Nephron (organoid): Measurements from ENCODE around the gene TYRP1.

Source experiments
- H3K27ac Mint-ChIP-seq, 3 experiments: 2 replicates each; pipeline ENCODE4 v1.8.0; 2020; ENCODE audit warnings: mixed read lengths in 3 of 3, mild to moderate bottlenecking in 2 of 3, moderate library complexity in 1 of 3
- H3K27me3 Mint-ChIP-seq: 2 replicates; pipeline ENCODE4 v1.8.0; 2021; ENCODE audit warnings: low read depth, mild to moderate bottlenecking, moderate library complexity, mixed read lengths
- H3K36me3 Mint-ChIP-seq: 2 replicates; pipeline ENCODE4 v1.8.0; 2020; ENCODE audit warnings: low read depth, mixed read lengths
- H3K4me1 Mint-ChIP-seq: 2 replicates; pipeline ENCODE4 v1.8.0; 2020; ENCODE audit warnings: mixed read lengths
- H3K4me3 Mint-ChIP-seq, 3 experiments: 2 replicates each; pipeline ENCODE4 v1.8.0; 2020; ENCODE audit warnings: mild to moderate bottlenecking in 3 of 3, mixed read lengths in 3 of 3, moderate library complexity in 2 of 3
- H3K9me3 Mint-ChIP-seq: 2 replicates; pipeline ENCODE4 v1.8.0; 2020; ENCODE audit warnings: mixed read lengths
- CTCF ChIP-seq, 3 experiments: fragments of 200-600 bp; sonication (generic); IDR thresholded peaks; one replicate each; pipeline ENCODE4 v1.5.0; 2021; ENCODE audit warnings: antibody characterized with exemption in 3 of 3; ENCODE audit not compliant: unreplicated experiment in 3 of 3

The TYRP1 gene

GRCh38 chr9:12739014-12739652, 45.9 kb downstream of the TYRP1 start:
- no peaks in the 10 kb centered on the region for H3K27me3 Mint-ChIP-seq
- no peak overlapping the region for H3K4me3 Mint-ChIP-seq
- H3K36me3 Mint-ChIP-seq: no peaks in the 10 kb centered on the region
- peaks cover 6% of the 10 kb centered on the region for H3K4me1 Mint-ChIP-seq
- H3K27ac Mint-ChIP-seq: peak overlapping the region in 1 of 3 experiments; percentile 67
- H3K9me3 Mint-ChIP-seq: peaks cover 22% of the 10 kb centered on the region
- TF ChIP-seq CTCF (IDR thresholded peaks at IDR 0.05; ENCODE audit: unreplicated experiment in 3 of 3): no peak

GRCh38 chr9:12740845-12741244, 47.7 kb downstream of the TYRP1 start:
- Mint-ChIP-seq H3K27me3 (no peaks in the 10 kb centered on the region), H3K4me1 (peaks cover 6% of the 10 kb centered on the region), H3K4me3 (no peak overlapping the region), H3K9me3 (peaks cover 24% of the 10 kb centered on the region), H3K36me3 (no peaks in the 10 kb centered on the region), H3K27ac (no peak overlapping the region)
- TF ChIP-seq CTCF (IDR thresholded peaks at IDR 0.05; ENCODE audit: unreplicated experiment in 3 of 3): no peak

- H3K27ac Mint-ChIP-seq: no peak overlapping the region
- no peak for TF ChIP-seq CTCF (IDR thresholded peaks at IDR 0.05; ENCODE audit: unreplicated experiment in 3 of 3)
- H3K27me3 Mint-ChIP-seq: no peaks in the 10 kb centered on the region
- H3K9me3 Mint-ChIP-seq: peaks cover 23% of the 10 kb centered on the region
- H3K36me3 Mint-ChIP-seq: no peaks in the 10 kb centered on the region
- H3K4me3 Mint-ChIP-seq: no peak overlapping the region
- no peaks in the 10 kb centered on the region for H3K4me1 Mint-ChIP-seq
These were observed 54.8 kb downstream of the TYRP1 start for GRCh38 chr9:12748016-12748415.

- Mint-ChIP-seq H3K4me3 (no peak overlapping the region), H3K4me1 (no peaks in the 10 kb centered on the region), H3K27ac (no peak overlapping the region), H3K27me3 (no peaks in the 10 kb centered on the region), H3K9me3 (peaks cover 23% of the 10 kb centered on the region), H3K36me3 (no peaks in the 10 kb centered on the region)
- TF ChIP-seq CTCF (IDR thresholded peaks at IDR 0.05; ENCODE audit: unreplicated experiment in 3 of 3): no peak
These were observed 55.8 kb downstream of the TYRP1 start for GRCh38 chr9:12748954-12749353.

- TF ChIP-seq CTCF (IDR thresholded peaks at IDR 0.05; ENCODE audit: unreplicated experiment in 3 of 3): no peak
- no peaks in the 10 kb centered on the region for H3K27me3 Mint-ChIP-seq
- H3K4me1 Mint-ChIP-seq: no peaks in the 10 kb centered on the region
- H3K27ac Mint-ChIP-seq: no peak overlapping the region
- no peaks in the 10 kb centered on the region for H3K36me3 Mint-ChIP-seq
- H3K4me3 Mint-ChIP-seq: no peak overlapping the region
- H3K9me3 Mint-ChIP-seq: peaks cover 6% of the 10 kb centered on the region
These were observed 60.7 kb downstream of the TYRP1 start for GRCh38 chr9:12753931-12754330.

GRCh38 chr9:12759761-12760160, 66.6 kb downstream of the TYRP1 start:
- TF ChIP-seq CTCF (IDR thresholded peaks at IDR 0.05; ENCODE audit: unreplicated experiment in 3 of 3): no peak
- Mint-ChIP-seq H3K4me3 (no peak overlapping the region), H3K4me1 (no peaks in the 10 kb centered on the region), H3K27ac (no peak overlapping the region), H3K9me3 (no peaks in the 10 kb centered on the region), H3K27me3 (no peaks in the 10 kb centered on the region), H3K36me3 (no peaks in the 10 kb centered on the region)
